ENCODE data around the gene CDC14A.

- TF ChIP-seq CTCF (IDR thresholded peaks at IDR 0.05; ENCODE audit: low read length) (no peak), EZH2 (IDR thresholded peaks at IDR 0.05; ENCODE audit: borderline replicate concordance, low read length) (no peak)
Measured at GRCh38 chr1:100382657-100383056, 30.4 kb downstream of the CDC14A start.
